ENCODE data around the gene UQCRH.
A peak's percentile ranks its signal among the peaks of the same experiment; 100 is the strongest.

GRCh38 chr1:46301808-46302640 is 1.5 kb upstream of the UQCRH start:
- peak in 1 of 4 donors; percentile 22 for TF ChIP-seq POLR2A (IDR thresholded peaks at IDR 0.05)
- TF ChIP-seq, protein P1, sequence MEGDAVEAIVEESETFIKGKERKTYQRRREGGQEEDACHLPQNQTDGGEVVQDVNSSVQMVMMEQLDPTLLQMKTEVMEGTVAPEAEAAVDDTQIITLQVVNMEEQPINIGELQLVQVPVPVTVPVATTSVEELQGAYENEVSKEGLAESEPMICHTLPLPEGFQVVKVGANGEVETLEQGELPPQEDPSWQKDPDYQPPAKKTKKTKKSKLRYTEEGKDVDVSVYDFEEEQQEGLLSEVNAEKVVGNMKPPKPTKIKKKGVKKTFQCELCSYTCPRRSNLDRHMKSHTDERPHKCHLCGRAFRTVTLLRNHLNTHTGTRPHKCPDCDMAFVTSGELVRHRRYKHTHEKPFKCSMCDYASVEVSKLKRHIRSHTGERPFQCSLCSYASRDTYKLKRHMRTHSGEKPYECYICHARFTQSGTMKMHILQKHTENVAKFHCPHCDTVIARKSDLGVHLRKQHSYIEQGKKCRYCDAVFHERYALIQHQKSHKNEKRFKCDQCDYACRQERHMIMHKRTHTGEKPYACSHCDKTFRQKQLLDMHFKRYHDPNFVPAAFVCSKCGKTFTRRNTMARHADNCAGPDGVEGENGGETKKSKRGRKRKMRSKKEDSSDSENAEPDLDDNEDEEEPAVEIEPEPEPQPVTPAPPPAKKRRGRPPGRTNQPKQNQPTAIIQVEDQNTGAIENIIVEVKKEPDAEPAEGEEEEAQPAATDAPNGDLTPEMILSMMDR (IDR thresholded peaks at IDR 0.05): peak in 5 of 6 experiments; percentile 10 to 22 (median 17)
